ENCODE measurements around the gene TMEM163.

The TMEM163 gene

DNA sequence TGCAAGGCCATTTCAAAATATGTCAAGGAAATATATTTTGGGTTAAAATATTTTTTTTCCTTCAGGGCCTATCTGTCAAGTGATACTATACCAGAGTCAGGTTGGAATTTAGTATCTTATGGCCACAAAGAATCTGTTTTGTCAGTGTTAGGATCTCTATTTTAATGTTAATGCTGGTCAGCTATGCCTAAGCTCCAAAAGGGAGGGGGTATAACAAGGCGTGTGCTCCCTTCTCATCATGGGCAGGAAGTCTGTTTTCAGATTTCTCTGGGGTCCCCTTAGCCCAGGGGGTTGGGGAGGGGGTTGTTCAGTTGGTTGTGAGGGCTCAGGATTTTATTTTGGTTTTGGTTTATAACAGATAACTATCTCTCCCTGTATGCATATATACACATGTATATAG lies 126.4 kb downstream of the TMEM163 start (continued):
- TF ChIP-seq, protein P1, sequence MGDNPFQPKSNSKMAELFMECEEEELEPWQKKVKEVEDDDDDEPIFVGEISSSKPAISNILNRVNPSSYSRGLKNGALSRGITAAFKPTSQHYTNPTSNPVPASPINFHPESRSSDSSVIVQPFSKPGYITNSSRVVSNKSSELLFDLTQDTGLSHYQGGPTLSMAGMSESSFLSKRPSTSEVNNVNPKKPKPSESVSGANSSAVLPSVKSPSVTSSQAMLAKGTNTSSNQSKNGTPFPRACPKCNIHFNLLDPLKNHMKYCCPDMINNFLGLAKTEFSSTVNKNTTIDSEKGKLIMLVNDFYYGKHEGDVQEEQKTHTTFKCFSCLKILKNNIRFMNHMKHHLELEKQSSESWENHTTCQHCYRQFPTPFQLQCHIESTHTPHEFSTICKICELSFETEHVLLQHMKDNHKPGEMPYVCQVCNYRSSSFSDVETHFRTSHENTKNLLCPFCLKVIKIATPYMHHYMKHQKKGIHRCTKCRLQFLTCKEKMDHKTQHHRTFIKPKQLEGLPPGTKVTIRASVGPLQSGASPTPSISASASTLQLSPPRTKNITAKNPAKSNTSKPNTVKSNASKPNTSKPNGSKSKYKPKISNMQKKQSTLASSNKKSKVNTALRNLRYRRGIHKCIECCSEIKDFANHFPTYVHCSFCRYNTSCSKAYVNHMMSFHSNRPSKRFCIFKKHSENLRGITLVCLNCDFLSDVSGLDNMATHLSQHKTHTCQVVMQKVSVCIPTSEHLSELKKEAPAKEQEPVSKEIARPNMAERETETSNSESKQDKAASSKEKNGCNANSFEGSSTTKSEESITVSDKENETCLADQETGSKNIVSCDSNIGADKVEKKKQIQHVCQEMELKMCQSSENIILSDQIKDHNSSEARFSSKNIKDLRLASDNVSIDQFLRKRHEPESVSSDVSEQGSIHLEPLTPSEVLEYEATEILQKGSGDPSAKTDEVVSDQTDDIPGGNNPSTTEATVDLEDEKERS (tag by site-specific recombination; IDR thresholded peaks at IDR 0.05) = no peak
- TF ChIP-seq ZNF777 (tag by site-specific recombination; IDR thresholded peaks at IDR 0.05; ENCODE audit: borderline replicate concordance) = no peak
- no peak for TF ChIP-seq ZNF292 (tag by site-specific recombination; IDR thresholded peaks at IDR 0.05; ENCODE audit: borderline replicate concordance, low read depth)
- TF ChIP-seq ZNF658 (tag by site-specific recombination; IDR thresholded peaks at IDR 0.05) = no peak
- TF ChIP-seq ZNF354C (tag by site-specific recombination; IDR thresholded peaks at IDR 0.05; ENCODE audit: borderline replicate concordance, low read depth) = no peak
- TF ChIP-seq EGR2 (tag by site-specific recombination; IDR thresholded peaks at IDR 0.05; ENCODE audit: low read depth) = no peak
- no peak for TF ChIP-seq KLF9 (tag by site-specific recombination; IDR thresholded peaks at IDR 0.05; ENCODE audit: low read depth)
- no peak for TF ChIP-seq ZNF530 (tag by site-specific recombination; IDR thresholded peaks at IDR 0.05; ENCODE audit: low read depth)
- TF ChIP-seq, protein P2, sequence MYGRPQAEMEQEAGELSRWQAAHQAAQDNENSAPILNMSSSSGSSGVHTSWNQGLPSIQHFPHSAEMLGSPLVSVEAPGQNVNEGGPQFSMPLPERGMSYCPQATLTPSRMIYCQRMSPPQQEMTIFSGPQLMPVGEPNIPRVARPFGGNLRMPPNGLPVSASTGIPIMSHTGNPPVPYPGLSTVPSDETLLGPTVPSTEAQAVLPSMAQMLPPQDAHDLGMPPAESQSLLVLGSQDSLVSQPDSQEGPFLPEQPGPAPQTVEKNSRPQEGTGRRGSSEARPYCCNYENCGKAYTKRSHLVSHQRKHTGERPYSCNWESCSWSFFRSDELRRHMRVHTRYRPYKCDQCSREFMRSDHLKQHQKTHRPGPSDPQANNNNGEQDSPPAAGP (tag by site-specific recombination; IDR thresholded peaks at IDR 0.05) = no peak
- no peak for TF ChIP-seq ZNF629 (tag by site-specific recombination; IDR thresholded peaks at IDR 0.05)
- TF ChIP-seq ZNF341 (tag by site-specific recombination; IDR thresholded peaks at IDR 0.05; ENCODE audit: low read depth) = no peak
- no peak for TF ChIP-seq ZNF16 (tag by site-specific recombination; IDR thresholded peaks at IDR 0.05; ENCODE audit: low read depth)
- TF ChIP-seq ZNF776 (tag by site-specific recombination; IDR thresholded peaks at IDR 0.05; ENCODE audit: borderline replicate concordance) = no peak
- no peak for TF ChIP-seq ZNF548 (tag by site-specific recombination; IDR thresholded peaks at IDR 0.05)
- no peak for TF ChIP-seq TCF7L2 (IDR thresholded peaks at IDR 0.05; ENCODE audit: borderline replicate concordance, low read depth, low read length)

- Histone ChIP-seq H3K27ac (ENCODE audit: extremely low read depth, low read depth, low read length) (no peak overlapping the region), H3K4me1 (ENCODE audit: control insufficient read depth, insufficient read depth, low read length) (no peaks in the 10 kb centered on the region), H3K4me3 (ENCODE audit: low read depth, low read length) (no peak overlapping the region), H3K9me3 (ENCODE audit: control insufficient read depth, insufficient read depth, low read depth, low read length) (no peaks in the 10 kb centered on the region), H3K36me3 (ENCODE audit: control insufficient read depth in 2 of 2, insufficient read depth in 1 of 2, low read length in 2 of 2) (no peaks in the 10 kb centered on the region)
- CTCF ChIA-PET = no interaction called here
- POLR2A ChIA-PET = no interaction called here
- TF ChIP-seq GLIS2 (tag by site-specific recombination; IDR thresholded peaks at IDR 0.05) (no peak), ZNF10 (tag by site-specific recombination; IDR thresholded peaks at IDR 0.05) (no peak), ZNF747 (tag by site-specific recombination; IDR thresholded peaks at IDR 0.05) (no peak), ZNF24 (tag by site-specific recombination; IDR thresholded peaks at IDR 0.05) (no peak), TRIM28 (IDR thresholded peaks at IDR 0.05; ENCODE audit: borderline replicate concordance, low read length) (no peak), BCL11A (tag by site-specific recombination; IDR thresholded peaks at IDR 0.05; ENCODE audit: low read depth) (no peak), ZNF354C (tag by site-specific recombination; IDR thresholded peaks at IDR 0.05; ENCODE audit: borderline replicate concordance, low read depth) (no peak), ZNF175 (tag by site-specific recombination; IDR thresholded peaks at IDR 0.05) (no peak), ZNF585B (tag by site-specific recombination; IDR thresholded peaks at IDR 0.05) (no peak), ZNF19 (tag by site-specific recombination; IDR thresholded peaks at IDR 0.05; ENCODE audit: low read depth) (no peak), ELK4 (IDR thresholded peaks at IDR 0.05; ENCODE audit: borderline replicate concordance, low read depth, low read length) (no peak), ZNF707 (tag by site-specific recombination; IDR thresholded peaks at IDR 0.05) (no peak), ZNF624 (tag by site-specific recombination; IDR thresholded peaks at IDR 0.05) (no peak), ZNF677 (tag by site-specific recombination; IDR thresholded peaks at IDR 0.05) (no peak)
- TF ChIP-seq, protein P3, sequence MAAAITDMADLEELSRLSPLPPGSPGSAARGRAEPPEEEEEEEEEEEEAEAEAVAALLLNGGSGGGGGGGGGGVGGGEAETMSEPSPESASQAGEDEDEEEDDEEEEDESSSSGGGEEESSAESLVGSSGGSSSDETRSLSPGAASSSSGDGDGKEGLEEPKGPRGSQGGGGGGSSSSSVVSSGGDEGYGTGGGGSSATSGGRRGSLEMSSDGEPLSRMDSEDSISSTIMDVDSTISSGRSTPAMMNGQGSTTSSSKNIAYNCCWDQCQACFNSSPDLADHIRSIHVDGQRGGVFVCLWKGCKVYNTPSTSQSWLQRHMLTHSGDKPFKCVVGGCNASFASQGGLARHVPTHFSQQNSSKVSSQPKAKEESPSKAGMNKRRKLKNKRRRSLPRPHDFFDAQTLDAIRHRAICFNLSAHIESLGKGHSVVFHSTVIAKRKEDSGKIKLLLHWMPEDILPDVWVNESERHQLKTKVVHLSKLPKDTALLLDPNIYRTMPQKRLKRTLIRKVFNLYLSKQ (tag by site-specific recombination; IDR thresholded peaks at IDR 0.05; ENCODE audit: borderline replicate concordance) = no peak
These were observed 127.3 kb downstream of the TMEM163 start for GRCh38 chr2:134591526-134591925.
